Sigmoid colon (tissue), 4 donors: ENCODE results near the gene PRKG1.

Experiments used
- EP300 ChIP-seq, 4 donors: sonication (generic); formaldehyde crosslinking; IDR thresholded peaks; one replicate each; pipeline ENCODE4 v1.6.1; 2017; ENCODE audit warnings: antibody characterized with exemption in 4 of 4
- TF ChIP-seq, protein P1 (sequence below), 4 experiments: fragments of 450-650 bp in 3 of 4; fragments of 200-600 bp in 1 of 4; IDR thresholded peaks; one replicate each; pipeline ENCODE4 v1.5.1; 2016 to 2019; ENCODE audit warnings: antibody characterized with exemption in 4 of 4, mild to moderate bottlenecking in 3 of 4, moderate library complexity in 2 of 4

- TF ChIP-seq, protein P1, sequence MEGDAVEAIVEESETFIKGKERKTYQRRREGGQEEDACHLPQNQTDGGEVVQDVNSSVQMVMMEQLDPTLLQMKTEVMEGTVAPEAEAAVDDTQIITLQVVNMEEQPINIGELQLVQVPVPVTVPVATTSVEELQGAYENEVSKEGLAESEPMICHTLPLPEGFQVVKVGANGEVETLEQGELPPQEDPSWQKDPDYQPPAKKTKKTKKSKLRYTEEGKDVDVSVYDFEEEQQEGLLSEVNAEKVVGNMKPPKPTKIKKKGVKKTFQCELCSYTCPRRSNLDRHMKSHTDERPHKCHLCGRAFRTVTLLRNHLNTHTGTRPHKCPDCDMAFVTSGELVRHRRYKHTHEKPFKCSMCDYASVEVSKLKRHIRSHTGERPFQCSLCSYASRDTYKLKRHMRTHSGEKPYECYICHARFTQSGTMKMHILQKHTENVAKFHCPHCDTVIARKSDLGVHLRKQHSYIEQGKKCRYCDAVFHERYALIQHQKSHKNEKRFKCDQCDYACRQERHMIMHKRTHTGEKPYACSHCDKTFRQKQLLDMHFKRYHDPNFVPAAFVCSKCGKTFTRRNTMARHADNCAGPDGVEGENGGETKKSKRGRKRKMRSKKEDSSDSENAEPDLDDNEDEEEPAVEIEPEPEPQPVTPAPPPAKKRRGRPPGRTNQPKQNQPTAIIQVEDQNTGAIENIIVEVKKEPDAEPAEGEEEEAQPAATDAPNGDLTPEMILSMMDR (IDR thresholded peaks at IDR 0.05), result no peak
- no peak for TF ChIP-seq EP300 (IDR thresholded peaks at IDR 0.05)
Observed at GRCh38 chr10:51521605-51522004, 447.3 kb downstream of the PRKG1 start.
